ENCODE measurements around the gene CEL.
A peak's percentile ranks its signal among the peaks of the same experiment; 100 is the strongest.

Gene CEL

GRCh38 chr9:133114886-133115603, 53.3 kb downstream of the CEL start:
- Histone ChIP-seq H3K27me3 (ENCODE audit: insufficient read depth, poor library complexity, severe bottlenecking) (no peaks in the 10 kb centered on the region), H3K27ac (replicated peaks) (peak overlapping the region; percentile 87), H3K4me3 (replicated peaks; ENCODE audit: insufficient read depth, low read length) (no peak overlapping the region)
- TF ChIP-seq, protein P1, sequence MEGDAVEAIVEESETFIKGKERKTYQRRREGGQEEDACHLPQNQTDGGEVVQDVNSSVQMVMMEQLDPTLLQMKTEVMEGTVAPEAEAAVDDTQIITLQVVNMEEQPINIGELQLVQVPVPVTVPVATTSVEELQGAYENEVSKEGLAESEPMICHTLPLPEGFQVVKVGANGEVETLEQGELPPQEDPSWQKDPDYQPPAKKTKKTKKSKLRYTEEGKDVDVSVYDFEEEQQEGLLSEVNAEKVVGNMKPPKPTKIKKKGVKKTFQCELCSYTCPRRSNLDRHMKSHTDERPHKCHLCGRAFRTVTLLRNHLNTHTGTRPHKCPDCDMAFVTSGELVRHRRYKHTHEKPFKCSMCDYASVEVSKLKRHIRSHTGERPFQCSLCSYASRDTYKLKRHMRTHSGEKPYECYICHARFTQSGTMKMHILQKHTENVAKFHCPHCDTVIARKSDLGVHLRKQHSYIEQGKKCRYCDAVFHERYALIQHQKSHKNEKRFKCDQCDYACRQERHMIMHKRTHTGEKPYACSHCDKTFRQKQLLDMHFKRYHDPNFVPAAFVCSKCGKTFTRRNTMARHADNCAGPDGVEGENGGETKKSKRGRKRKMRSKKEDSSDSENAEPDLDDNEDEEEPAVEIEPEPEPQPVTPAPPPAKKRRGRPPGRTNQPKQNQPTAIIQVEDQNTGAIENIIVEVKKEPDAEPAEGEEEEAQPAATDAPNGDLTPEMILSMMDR (IDR thresholded peaks at IDR 0.05; ENCODE audit: insufficient read depth, low read length) = no peak
- TF ChIP-seq REST (IDR thresholded peaks at IDR 0.05; ENCODE audit: insufficient replicate concordance, low read depth) (no peak), POLR2AphosphoS5 (IDR thresholded peaks at IDR 0.05; ENCODE audit: low read depth) (no peak), SPI1 (IDR thresholded peaks at IDR 0.05; ENCODE audit: borderline replicate concordance, low read depth) (no peak), GABPA (IDR thresholded peaks at IDR 0.05; ENCODE audit: low read depth) (no peak)
- peak in 1 of 2 experiments; percentile 55 for DNase-seq (ENCODE audit: low read depth in 1 of 2, low spot score in 1 of 2)

DNA sequence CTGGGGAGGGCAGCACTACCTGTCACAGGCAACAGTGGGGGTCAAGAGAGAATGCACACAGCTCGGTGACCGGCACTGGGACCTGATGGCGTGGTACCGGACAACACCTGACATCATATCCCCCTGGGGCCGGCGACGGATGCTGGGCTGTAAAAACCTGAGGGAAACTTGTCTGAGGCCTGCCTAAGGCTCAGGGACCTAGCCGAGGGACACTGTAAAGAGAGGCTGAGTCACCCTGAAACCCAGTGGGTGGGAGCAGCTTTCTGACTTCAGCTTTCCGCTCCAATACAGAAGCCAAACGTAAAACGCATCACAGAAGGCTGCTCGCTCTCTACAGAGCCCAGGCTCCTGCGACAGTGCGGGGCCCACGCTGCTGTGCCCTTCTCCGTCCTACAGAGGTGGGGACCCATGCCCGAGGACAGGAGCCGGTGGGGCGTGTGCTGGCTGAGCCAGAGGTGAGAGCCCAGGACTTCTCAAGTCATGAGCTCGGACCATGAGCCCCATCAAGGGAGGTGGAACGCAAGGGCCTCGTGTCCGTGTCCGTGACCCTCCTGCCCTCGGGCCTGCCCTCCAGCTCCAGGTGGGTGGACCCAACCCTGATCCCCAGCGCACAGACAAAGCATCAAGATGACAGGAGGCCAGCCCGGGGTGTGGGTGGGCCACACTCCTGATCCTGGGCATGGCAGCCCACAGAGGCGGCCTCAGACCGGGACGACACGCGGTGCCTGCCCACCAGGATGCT, 54.0 kb downstream of the CEL start:
- Histone ChIP-seq H3K4me3 (replicated peaks; ENCODE audit: insufficient read depth, low read length) (no peak overlapping the region), H3K27me3 (ENCODE audit: insufficient read depth, poor library complexity, severe bottlenecking) (no peaks in the 10 kb centered on the region), H3K27ac (replicated peaks) (no peak overlapping the region)
- TF ChIP-seq GABPA (IDR thresholded peaks at IDR 0.05; ENCODE audit: low read depth) (no peak), POLR2AphosphoS5 (IDR thresholded peaks at IDR 0.05; ENCODE audit: low read depth) (no peak), SPI1 (IDR thresholded peaks at IDR 0.05; ENCODE audit: borderline replicate concordance, low read depth) (no peak), REST (IDR thresholded peaks at IDR 0.05; ENCODE audit: insufficient replicate concordance, low read depth) (no peak)
- TF ChIP-seq, protein P1 (IDR thresholded peaks at IDR 0.05; ENCODE audit: insufficient read depth, low read length) = no peak
- no peak for DNase-seq (ENCODE audit: low read depth in 1 of 2, low spot score in 1 of 2)

DNA sequence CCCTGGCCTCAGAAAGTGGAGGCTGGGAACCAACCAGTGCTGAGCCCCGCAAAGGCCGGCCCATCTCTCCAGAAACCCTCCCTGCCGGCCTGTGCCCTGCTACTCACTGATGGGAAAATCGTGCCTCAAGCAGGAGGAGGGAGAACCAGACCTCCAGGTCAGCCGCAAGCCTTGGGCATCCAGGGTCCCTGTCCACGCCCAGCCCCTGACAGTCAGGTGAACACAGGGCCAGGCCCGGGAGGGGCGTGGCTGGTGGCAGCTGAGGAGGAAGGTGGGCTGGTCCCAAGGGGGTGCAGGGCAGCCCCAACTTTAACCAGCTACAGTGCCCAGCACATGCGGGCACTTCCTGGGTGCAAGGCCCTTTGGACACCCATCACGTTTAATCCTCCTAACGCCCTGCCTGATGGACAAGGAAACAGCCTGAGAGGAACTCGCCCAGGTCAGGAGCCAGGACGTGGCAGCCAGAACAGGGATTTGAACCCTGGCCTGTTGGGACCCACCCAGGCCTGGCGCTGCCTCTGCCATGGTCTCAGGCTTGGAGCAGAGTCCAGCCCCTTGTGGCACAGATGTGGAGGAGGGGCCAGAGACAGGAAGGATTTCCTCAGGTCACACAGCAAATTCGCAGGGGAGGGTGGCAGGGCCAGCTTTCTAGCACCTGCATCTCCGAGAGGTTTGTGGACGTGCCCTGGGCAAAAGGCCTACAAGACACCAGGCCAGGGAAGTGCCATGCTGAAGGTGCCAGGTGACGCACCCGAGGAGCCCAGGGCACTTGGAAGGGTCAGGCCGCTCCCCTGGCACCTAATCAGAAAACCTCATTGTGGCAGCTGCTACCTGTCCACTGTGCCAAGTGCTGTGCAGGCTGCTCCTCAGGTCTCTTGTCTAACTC, 54.8 kb downstream of the CEL start:
- Histone ChIP-seq H3K27me3 (ENCODE audit: insufficient read depth, poor library complexity, severe bottlenecking) (no peaks in the 10 kb centered on the region), H3K4me3 (replicated peaks; ENCODE audit: insufficient read depth, low read length) (no peak overlapping the region), H3K27ac (replicated peaks) (no peak overlapping the region)
- DNase-seq (ENCODE audit: low read depth in 1 of 2, low spot score in 1 of 2) = no peak
- TF ChIP-seq POLR2AphosphoS5 (IDR thresholded peaks at IDR 0.05; ENCODE audit: low read depth) (no peak), GABPA (IDR thresholded peaks at IDR 0.05; ENCODE audit: low read depth) (no peak), SPI1 (IDR thresholded peaks at IDR 0.05; ENCODE audit: borderline replicate concordance, low read depth) (no peak), REST (IDR thresholded peaks at IDR 0.05; ENCODE audit: insufficient replicate concordance, low read depth) (no peak)
- TF ChIP-seq, protein P1 (IDR thresholded peaks at IDR 0.05; ENCODE audit: insufficient read depth, low read length) = no peak

All from HL-60 (cell line).